GM19193 (cell line): ENCODE measurements around the gene POTED.
"Not testable (repeated sequence)": the region's sequence is repeated elsewhere in the genome, so short reads cannot be mapped to it uniquely, and the experiment has no call there.

Source experiments
- POLR2A ChIP-seq: IDR thresholded peaks from 4 replicates; pipeline ENCODE4 v1.6.1; 2011; ENCODE audit not compliant: insufficient read depth, insufficient read length; ENCODE audit errors: extremely low read depth

The POTED gene

GRCh38 chr21:13609477-13609876 lies at the start of gene POTED:
Gene POTED (plus strand): TSS chr21:13609777. CDS start chr21:13610229, 452 bp downstream.
- TF ChIP-seq POLR2A = not testable (repeated sequence)
